ENCODE results near the gene GBX1.

GBX1 gene

GRCh38 chr7:151167197-151167961 lies at the start of gene GBX1:
Gene GBX1 (minus strand): TSS chr7:151167694. CDS start chr7:151167548, 146 bp downstream.
- Histone ChIP-seq H3K9me3 (ENCODE audit: insufficient read depth, low read length) (no peaks in the 10 kb centered on the region), H3K36me3 (replicated peaks; ENCODE audit: low read depth, low read length) (no peaks in the 10 kb centered on the region), H3K4me3 (ENCODE audit: low read length) (peak within 1 kb of the TSS; percentile 48), H3K4me2 (ENCODE audit: low read length) (peak within 1 kb of the TSS; percentile 47), H3K27me3 (ENCODE audit: low read depth, low read length) (peaks cover 64% of the 10 kb centered on the region), H4K20me1 (ENCODE audit: insufficient read depth, low read length) (no peaks in the 10 kb centered on the region), H3K4me1 (ENCODE audit: low read length) (peaks cover 6% of the 10 kb centered on the region), H3K79me2 (ENCODE audit: low read length) (no peaks in the 10 kb centered on the region), H2AFZ (ENCODE audit: low read depth, low read length) (no peak within 1 kb of the TSS), H3K27ac (ENCODE audit: low read length) (no peak within 1 kb of the TSS), H3K9ac (ENCODE audit: low read length) (no peak within 1 kb of the TSS)
- no peak for TF ChIP-seq EZH2phosphoT487 (IDR thresholded peaks at IDR 0.05; ENCODE audit: low read depth)
- no peak for TF ChIP-seq CTCF (IDR thresholded peaks at IDR 0.05; ENCODE audit: low read depth, low read length)

- TF ChIP-seq EZH2phosphoT487 (IDR thresholded peaks at IDR 0.05; ENCODE audit: low read depth) = no peak
- TF ChIP-seq CTCF (IDR thresholded peaks at IDR 0.05; ENCODE audit: low read depth, low read length) = no peak
- Histone ChIP-seq H3K27me3 (ENCODE audit: low read depth, low read length) (no peaks in the 10 kb centered on the region), H3K4me2 (ENCODE audit: low read length) (no peak overlapping the region), H2AFZ (ENCODE audit: low read depth, low read length) (no peak overlapping the region), H3K27ac (ENCODE audit: low read length) (no peak overlapping the region), H3K36me3 (replicated peaks; ENCODE audit: low read depth, low read length) (peaks cover 58% of the 10 kb centered on the region), H3K4me3 (ENCODE audit: low read length) (no peak overlapping the region), H3K4me1 (ENCODE audit: low read length) (no peaks in the 10 kb centered on the region), H4K20me1 (ENCODE audit: insufficient read depth, low read length) (no peaks in the 10 kb centered on the region; the same call in 1 of the 2 replicates), H3K9me3 (ENCODE audit: insufficient read depth, low read length) (no peaks in the 10 kb centered on the region), H3K9ac (ENCODE audit: low read length) (no peak overlapping the region), H3K79me2 (ENCODE audit: low read length) (no peaks in the 10 kb centered on the region)
Measured at GRCh38 chr7:151215396-151215795, 47.9 kb upstream of the GBX1 start.

GRCh38 chr7:151213826-151214225 lies 46.3 kb upstream of the GBX1 start:
- Histone ChIP-seq H3K36me3 (replicated peaks; ENCODE audit: low read depth, low read length) (peaks cover 53% of the 10 kb centered on the region), H3K9me3 (ENCODE audit: insufficient read depth, low read length) (no peaks in the 10 kb centered on the region), H4K20me1 (ENCODE audit: insufficient read depth, low read length) (no peaks in the 10 kb centered on the region; the same call in 1 of the 2 replicates), H3K79me2 (ENCODE audit: low read length) (no peaks in the 10 kb centered on the region), H3K27me3 (ENCODE audit: low read depth, low read length) (no peaks in the 10 kb centered on the region), H3K9ac (ENCODE audit: low read length) (no peak overlapping the region), H2AFZ (ENCODE audit: low read depth, low read length) (no peak overlapping the region), H3K4me1 (ENCODE audit: low read length) (no peaks in the 10 kb centered on the region), H3K4me2 (ENCODE audit: low read length) (no peak overlapping the region), H3K4me3 (ENCODE audit: low read length) (no peak overlapping the region), H3K27ac (ENCODE audit: low read length) (no peak overlapping the region)
- no peak for TF ChIP-seq CTCF (IDR thresholded peaks at IDR 0.05; ENCODE audit: low read depth, low read length)
- no peak for TF ChIP-seq EZH2phosphoT487 (IDR thresholded peaks at IDR 0.05; ENCODE audit: low read depth)

GRCh38 chr7:151212626-151213025 lies 45.1 kb upstream of the GBX1 start:
- H3K27ac ChIP-seq (ENCODE audit: low read length) = no peak overlapping the region
- H3K9me3 ChIP-seq (ENCODE audit: insufficient read depth, low read length) = no peaks in the 10 kb centered on the region
- no peaks in the 10 kb centered on the region; the same call in 1 of the 2 replicates for H4K20me1 ChIP-seq (ENCODE audit: insufficient read depth, low read length)
- no peak overlapping the region for H3K4me3 ChIP-seq (ENCODE audit: low read length)
- no peak overlapping the region for H3K9ac ChIP-seq (ENCODE audit: low read length)
- no peak overlapping the region for H3K4me2 ChIP-seq (ENCODE audit: low read length)
- H3K79me2 ChIP-seq (ENCODE audit: low read length) = no peaks in the 10 kb centered on the region
- H3K27me3 ChIP-seq (ENCODE audit: low read depth, low read length) = no peaks in the 10 kb centered on the region
- TF ChIP-seq EZH2phosphoT487 (IDR thresholded peaks at IDR 0.05; ENCODE audit: low read depth) (no peak), CTCF (IDR thresholded peaks at IDR 0.05; ENCODE audit: low read depth, low read length) (no peak)
- no peak overlapping the region for H2AFZ ChIP-seq (ENCODE audit: low read depth, low read length)
- H3K36me3 ChIP-seq (replicated peaks; ENCODE audit: low read depth, low read length) = peaks cover 43% of the 10 kb centered on the region
- H3K4me1 ChIP-seq (ENCODE audit: low read length) = no peaks in the 10 kb centered on the region
